ENCODE data around the gene FUT7. TPM values are rescaled to one million over a fixed set of nuclear protein-coding genes. Genes with fewer than 3 reads are reported as not detected.
A peak's percentile ranks its signal among the peaks of the same experiment; 100 is the strongest.
"Not testable (repeated sequence)": the region's sequence is repeated elsewhere in the genome, so short reads cannot be mapped to it uniquely, and the experiment has no call there.

The FUT7 gene
- polyA plus RNA-seq, 1 donor, result 0.08 TPM

- no peak for DNase-seq (ENCODE audit: low read depth)
Measured at GRCh38 chr9:137066096-137066861, 34.4 kb upstream of the FUT7 start.

GRCh38 chr9:137065336-137065967 is 33.6 kb upstream of the FUT7 start:
- no peak for DNase-seq (ENCODE audit: low read depth)

- no peak for DNase-seq (ENCODE audit: low read depth)
Measured at GRCh38 chr9:137064880-137065164, 32.9 kb upstream of the FUT7 start.

GRCh38 chr9:137064027-137064879 is 32.4 kb upstream of the FUT7 start:
- no peak for DNase-seq (ENCODE audit: low read depth)

- no peak for DNase-seq (ENCODE audit: low read depth)
Measured at GRCh38 chr9:137063311-137064026, 31.6 kb upstream of the FUT7 start.

- not testable (repeated sequence) for DNase-seq (ENCODE audit: low read depth)
Measured at GRCh38 chr9:137062798-137063197, 30.9 kb upstream of the FUT7 start.

GRCh38 chr9:137062384-137062783 is 30.5 kb upstream of the FUT7 start:
- no peak for DNase-seq (ENCODE audit: low read depth)

GRCh38 chr9:137058521-137059234 is 26.8 kb upstream of the FUT7 start:
- DNase-seq (ENCODE audit: low read depth), result no peak

- no peak for DNase-seq (ENCODE audit: low read depth)
Measured at GRCh38 chr9:137057545-137057944, 25.7 kb upstream of the FUT7 start.

- no peak for DNase-seq (ENCODE audit: low read depth)
Measured at GRCh38 chr9:137056739-137057415, 25.0 kb upstream of the FUT7 start.

- DNase-seq (ENCODE audit: low read depth), result peak; percentile 60
Measured at GRCh38 chr9:137055385-137056364, 23.8 kb upstream of the FUT7 start.

- no peak for DNase-seq (ENCODE audit: low read depth)
Measured at GRCh38 chr9:137054932-137055384, 23.1 kb upstream of the FUT7 start.

- no peak for DNase-seq (ENCODE audit: low read depth)
Measured at GRCh38 chr9:137053944-137054931, 22.4 kb upstream of the FUT7 start, which contains the start of gene ENTPD2. ENTPD2 (minus strand) TSS chr9:137054061; CDS start chr9:137053997, 64 bp downstream.

- DNase-seq (ENCODE audit: low read depth), result no peak
Measured at GRCh38 chr9:137052998-137053943, 21.4 kb upstream of the FUT7 start.

GRCh38 chr9:137052293-137052692 is 20.4 kb upstream of the FUT7 start:
- no peak for DNase-seq (ENCODE audit: low read depth)

GRCh38 chr9:137051145-137051724 is 19.3 kb upstream of the FUT7 start:
- DNase-seq (ENCODE audit: low read depth), result no peak

- DNase-seq (ENCODE audit: low read depth), result no peak
Measured at GRCh38 chr9:137050570-137050969, 18.7 kb upstream of the FUT7 start.
